Measurements from ENCODE around the gene NUDT15.
"Not testable (repeated sequence)": the region's sequence is repeated elsewhere in the genome, so short reads cannot be mapped to it uniquely, and the experiment has no call there.

NUDT15 gene

GRCh38 chr13:47997384-47997783, 40.1 kb upstream of the NUDT15 start:
- Histone ChIP-seq H3K4me3 (IDR thresholded peaks at IDR 0.05; ENCODE audit: insufficient read depth, low read depth, low read length) (no peak overlapping the region), H3K4me2 (no peak overlapping the region), H2AFZ (ENCODE audit: low read depth) (no peak overlapping the region), H3K36me3 (ENCODE audit: insufficient read depth) (no peaks in the 10 kb centered on the region), H3K27me3 (ENCODE audit: insufficient read depth, low read depth) (no peaks in the 10 kb centered on the region), H4K20me1 (ENCODE audit: insufficient read depth) (no peaks in the 10 kb centered on the region), H3K79me2 (ENCODE audit: insufficient read depth, low read depth) (peaks cover 15% of the 10 kb centered on the region), H3K4me1 (ENCODE audit: low read depth, poor library complexity, severe bottlenecking) (peaks cover 6% of the 10 kb centered on the region), H3K27ac (no peak overlapping the region), H3K9ac (no peak overlapping the region)
- TF ChIP-seq, protein P1, sequence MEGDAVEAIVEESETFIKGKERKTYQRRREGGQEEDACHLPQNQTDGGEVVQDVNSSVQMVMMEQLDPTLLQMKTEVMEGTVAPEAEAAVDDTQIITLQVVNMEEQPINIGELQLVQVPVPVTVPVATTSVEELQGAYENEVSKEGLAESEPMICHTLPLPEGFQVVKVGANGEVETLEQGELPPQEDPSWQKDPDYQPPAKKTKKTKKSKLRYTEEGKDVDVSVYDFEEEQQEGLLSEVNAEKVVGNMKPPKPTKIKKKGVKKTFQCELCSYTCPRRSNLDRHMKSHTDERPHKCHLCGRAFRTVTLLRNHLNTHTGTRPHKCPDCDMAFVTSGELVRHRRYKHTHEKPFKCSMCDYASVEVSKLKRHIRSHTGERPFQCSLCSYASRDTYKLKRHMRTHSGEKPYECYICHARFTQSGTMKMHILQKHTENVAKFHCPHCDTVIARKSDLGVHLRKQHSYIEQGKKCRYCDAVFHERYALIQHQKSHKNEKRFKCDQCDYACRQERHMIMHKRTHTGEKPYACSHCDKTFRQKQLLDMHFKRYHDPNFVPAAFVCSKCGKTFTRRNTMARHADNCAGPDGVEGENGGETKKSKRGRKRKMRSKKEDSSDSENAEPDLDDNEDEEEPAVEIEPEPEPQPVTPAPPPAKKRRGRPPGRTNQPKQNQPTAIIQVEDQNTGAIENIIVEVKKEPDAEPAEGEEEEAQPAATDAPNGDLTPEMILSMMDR (conservative IDR thresholded peaks at IDR 0.05; ENCODE audit: low read depth, low read length), result no peak

- Histone ChIP-seq H3K4me2 (peak overlapping the region; percentile 73), H4K20me1 (ENCODE audit: insufficient read depth) (no peaks in the 10 kb centered on the region), H3K9ac (peak overlapping the region; percentile 78; the same call in 1 of the 2 replicates), H3K27ac (no peak overlapping the region), H3K4me1 (ENCODE audit: low read depth, poor library complexity, severe bottlenecking) (peaks cover 6% of the 10 kb centered on the region), H3K4me3 (IDR thresholded peaks at IDR 0.05; ENCODE audit: insufficient read depth, low read depth, low read length) (no peak overlapping the region), H3K79me2 (ENCODE audit: insufficient read depth, low read depth) (peaks cover 15% of the 10 kb centered on the region), H3K27me3 (ENCODE audit: insufficient read depth, low read depth) (no peaks in the 10 kb centered on the region), H2AFZ (ENCODE audit: low read depth) (0 out of 2 replicates have a peak overlapping the region, but pooled peaks have one; percentile 87), H3K36me3 (ENCODE audit: insufficient read depth) (no peaks in the 10 kb centered on the region)
- TF ChIP-seq, protein P1 (conservative IDR thresholded peaks at IDR 0.05; ENCODE audit: low read depth, low read length), result no peak
Observed at GRCh38 chr13:47999973-48000372, 37.6 kb upstream of the NUDT15 start.

- Histone ChIP-seq H3K4me1 (ENCODE audit: low read depth, poor library complexity, severe bottlenecking) (peaks cover 6% of the 10 kb centered on the region), H3K79me2 (ENCODE audit: insufficient read depth, low read depth) (peaks cover 15% of the 10 kb centered on the region), H4K20me1 (ENCODE audit: insufficient read depth) (no peaks in the 10 kb centered on the region), H3K4me2 (peak overlapping the region; percentile 73), H3K36me3 (ENCODE audit: insufficient read depth) (no peaks in the 10 kb centered on the region), H3K4me3 (IDR thresholded peaks at IDR 0.05; ENCODE audit: insufficient read depth, low read depth, low read length) (no peak overlapping the region), H3K27ac (no peak overlapping the region), H3K9ac (peak overlapping the region; percentile 78), H2AFZ (ENCODE audit: low read depth) (peak overlapping the region; percentile 87), H3K27me3 (ENCODE audit: insufficient read depth, low read depth) (no peaks in the 10 kb centered on the region)
- TF ChIP-seq, protein P1 (conservative IDR thresholded peaks at IDR 0.05; ENCODE audit: low read depth, low read length), result no peak
Observed at GRCh38 chr13:48000559-48001113, 36.9 kb upstream of the NUDT15 start.

GRCh38 chr13:48001114-48001881, 36.2 kb upstream of the NUDT15 start, which contains the start of gene SUCLA2:
SUCLA2 (minus strand) TSS chr13:48001273; CDS start chr13:48001269, 4 bp downstream.
- H2AFZ ChIP-seq (ENCODE audit: low read depth), result peak within 1 kb of the TSS; percentile 87
- peak within 1 kb of the TSS; percentile 73 for H3K4me2 ChIP-seq
- no peaks in the 10 kb centered on the region for H4K20me1 ChIP-seq (ENCODE audit: insufficient read depth)
- H3K4me1 ChIP-seq (ENCODE audit: low read depth, poor library complexity, severe bottlenecking), result peaks cover 6% of the 10 kb centered on the region
- TF ChIP-seq, protein P1 (conservative IDR thresholded peaks at IDR 0.05; ENCODE audit: low read depth, low read length), result no peak
- peaks cover 15% of the 10 kb centered on the region for H3K79me2 ChIP-seq (ENCODE audit: insufficient read depth, low read depth)
- no peaks in the 10 kb centered on the region for H3K36me3 ChIP-seq (ENCODE audit: insufficient read depth)
- H3K27ac ChIP-seq, result no peak within 1 kb of the TSS
- no peaks in the 10 kb centered on the region for H3K27me3 ChIP-seq (ENCODE audit: insufficient read depth, low read depth)
- H3K9ac ChIP-seq, result peak within 1 kb of the TSS; percentile 78
- H3K4me3 ChIP-seq (IDR thresholded peaks at IDR 0.05; ENCODE audit: insufficient read depth, low read depth, low read length), result no peak within 1 kb of the TSS

GRCh38 chr13:48001999-48002398, 35.5 kb upstream of the NUDT15 start:
- not testable (repeated sequence) for H3K9ac ChIP-seq; H4K20me1 ChIP-seq (ENCODE audit: insufficient read depth); H2AFZ ChIP-seq (ENCODE audit: low read depth); H3K4me3 ChIP-seq (IDR thresholded peaks at IDR 0.05; ENCODE audit: insufficient read depth, low read depth, low read length); H3K36me3 ChIP-seq (ENCODE audit: insufficient read depth); H3K4me2 ChIP-seq; H3K27ac ChIP-seq; H3K27me3 ChIP-seq (ENCODE audit: insufficient read depth, low read depth); H3K4me1 ChIP-seq (ENCODE audit: low read depth, poor library complexity, severe bottlenecking)
- H3K79me2 ChIP-seq (ENCODE audit: insufficient read depth, low read depth), result peaks cover 15% of the 10 kb centered on the region

Data from KMS-11 (cell line).